ENCODE results near the gene CLDN14.
A peak's percentile ranks its signal among the peaks of the same experiment; 100 is the strongest.

Gene CLDN14

GRCh38 chr21:36509973-36510664, 30.2 kb upstream of the CLDN14 start:
- no peak overlapping the region for H3K4me3 ChIP-seq (ENCODE audit: low read depth, low read length)
- TF ChIP-seq CTCF (IDR thresholded peaks at IDR 0.05; ENCODE audit: low read depth, low read length): no peak

GRCh38 chr21:36508948-36509347, 29.0 kb upstream of the CLDN14 start:
- TF ChIP-seq CTCF (IDR thresholded peaks at IDR 0.05; ENCODE audit: low read depth, low read length): no peak
- H3K4me3 ChIP-seq (ENCODE audit: low read depth, low read length): no peak overlapping the region

GRCh38 chr21:36507397-36508018, 27.6 kb upstream of the CLDN14 start:
- H3K4me3 ChIP-seq (ENCODE audit: low read depth, low read length): no peak overlapping the region
- TF ChIP-seq CTCF (IDR thresholded peaks at IDR 0.05; ENCODE audit: low read depth, low read length): no peak

- no peak for TF ChIP-seq CTCF (IDR thresholded peaks at IDR 0.05; ENCODE audit: low read depth, low read length)
- no peak overlapping the region for H3K4me3 ChIP-seq (ENCODE audit: low read depth, low read length)
Observed at GRCh38 chr21:36506482-36506881, 26.6 kb upstream of the CLDN14 start.

- peak; percentile 75 for TF ChIP-seq CTCF (IDR thresholded peaks at IDR 0.05; ENCODE audit: low read depth, low read length)
- no peak overlapping the region for H3K4me3 ChIP-seq (ENCODE audit: low read depth, low read length)
Observed at GRCh38 chr21:36504067-36505058, 24.4 kb upstream of the CLDN14 start.

GRCh38 chr21:36502365-36502764, 22.4 kb upstream of the CLDN14 start:
- no peak overlapping the region for H3K4me3 ChIP-seq (ENCODE audit: low read depth, low read length)
- TF ChIP-seq CTCF (IDR thresholded peaks at IDR 0.05; ENCODE audit: low read depth, low read length): no peak

Measured in WI38 (cell line).